ENCODE results near the gene MAP1LC3B.

MAP1LC3B gene

GRCh38 chr16:87368029-87368770 is 23.9 kb upstream of the MAP1LC3B start:
- TF ChIP-seq POLR2AphosphoS5 (IDR thresholded peaks at IDR 0.05; ENCODE audit: low read depth, low read length) (no peak), SIN3A (IDR thresholded peaks at IDR 0.05; ENCODE audit: borderline replicate concordance, insufficient read depth, low read length) (no peak), FOXP2 (optimal IDR thresholded peaks at IDR 0.05; ENCODE audit: borderline replicate concordance, extremely low read depth, extremely low read length, insufficient read depth) (no peak), REST (IDR thresholded peaks at IDR 0.05; ENCODE audit: insufficient read depth in 1 of 2, low read depth in 2 of 2, low read length in 2 of 2) (no peak), TAF1 (IDR thresholded peaks at IDR 0.05; ENCODE audit: borderline replicate concordance, insufficient read depth, low read length) (no peak)

- no peak for TF ChIP-seq TAF1 (IDR thresholded peaks at IDR 0.05; ENCODE audit: borderline replicate concordance, insufficient read depth, low read length)
- TF ChIP-seq POLR2AphosphoS5 (IDR thresholded peaks at IDR 0.05; ENCODE audit: low read depth, low read length) = no peak
- no peak for TF ChIP-seq SIN3A (IDR thresholded peaks at IDR 0.05; ENCODE audit: borderline replicate concordance, insufficient read depth, low read length)
- no peak for TF ChIP-seq REST (IDR thresholded peaks at IDR 0.05; ENCODE audit: insufficient read depth in 1 of 2, low read depth in 2 of 2, low read length in 2 of 2)
These were observed 22.9 kb upstream of the MAP1LC3B start for GRCh38 chr16:87369117-87369765.

- TF ChIP-seq POLR2AphosphoS5 (IDR thresholded peaks at IDR 0.05; ENCODE audit: low read depth, low read length) (no peak), FOXP2 (optimal IDR thresholded peaks at IDR 0.05; ENCODE audit: borderline replicate concordance, extremely low read depth, extremely low read length, insufficient read depth) (no peak), SIN3A (IDR thresholded peaks at IDR 0.05; ENCODE audit: borderline replicate concordance, insufficient read depth, low read length) (no peak), REST (IDR thresholded peaks at IDR 0.05; ENCODE audit: insufficient read depth in 1 of 2, low read depth in 2 of 2, low read length in 2 of 2) (no peak), TAF1 (IDR thresholded peaks at IDR 0.05; ENCODE audit: borderline replicate concordance, insufficient read depth, low read length) (no peak)
These were observed 22.1 kb upstream of the MAP1LC3B start for GRCh38 chr16:87369796-87370719.

GRCh38 chr16:87371261-87371866 is 20.8 kb upstream of the MAP1LC3B start:
- no peak for TF ChIP-seq SIN3A (IDR thresholded peaks at IDR 0.05; ENCODE audit: borderline replicate concordance, insufficient read depth, low read length)
- no peak for TF ChIP-seq TAF1 (IDR thresholded peaks at IDR 0.05; ENCODE audit: borderline replicate concordance, insufficient read depth, low read length)
- no peak for TF ChIP-seq REST (IDR thresholded peaks at IDR 0.05; ENCODE audit: insufficient read depth in 1 of 2, low read depth in 2 of 2, low read length in 2 of 2)
- no peak for TF ChIP-seq POLR2AphosphoS5 (IDR thresholded peaks at IDR 0.05; ENCODE audit: low read depth, low read length)
- no peak for TF ChIP-seq FOXP2 (optimal IDR thresholded peaks at IDR 0.05; ENCODE audit: borderline replicate concordance, extremely low read depth, extremely low read length, insufficient read depth)

Data from PFSK-1 (cell line).